ENCODE results near the gene OCSTAMP. TPM values are rescaled to one million over a fixed set of nuclear protein-coding genes. Genes with fewer than 3 reads are reported as not detected.

The OCSTAMP gene
- total RNA-seq, 1 donor from 2014 or later, result not detected

GRCh38 chr20:46555370-46555956 is 5.0 kb upstream of the OCSTAMP start:
- H3K36me3 Mint-ChIP-seq (ENCODE audit: unreplicated experiment), result no peaks in the 10 kb centered on the region
- H3K4me1 Mint-ChIP-seq (ENCODE audit: low read depth, unreplicated experiment), result peaks cover 11% of the 10 kb centered on the region
- no peak for DNase-seq
- H3K9me3 Mint-ChIP-seq (ENCODE audit: unreplicated experiment), result no peaks in the 10 kb centered on the region
- no peak for TF ChIP-seq CTCF (IDR thresholded peaks at IDR 0.05; ENCODE audit: partially characterized antibody, unreplicated experiment)
- no peak overlapping the region for H3K27ac Mint-ChIP-seq (ENCODE audit: unreplicated experiment)
- peaks cover 2% of the 10 kb centered on the region for H3K27me3 Mint-ChIP-seq (ENCODE audit: unreplicated experiment)
- H3K4me3 Mint-ChIP-seq (ENCODE audit: unreplicated experiment), result no peak overlapping the region

GRCh38 chr20:46554828-46555227 is 4.4 kb upstream of the OCSTAMP start:
- H3K27me3 Mint-ChIP-seq (ENCODE audit: unreplicated experiment), result peaks cover 2% of the 10 kb centered on the region
- TF ChIP-seq CTCF (IDR thresholded peaks at IDR 0.05; ENCODE audit: partially characterized antibody, unreplicated experiment), result no peak
- H3K9me3 Mint-ChIP-seq (ENCODE audit: unreplicated experiment), result no peaks in the 10 kb centered on the region
- H3K36me3 Mint-ChIP-seq (ENCODE audit: unreplicated experiment), result no peaks in the 10 kb centered on the region
- H3K4me1 Mint-ChIP-seq (ENCODE audit: low read depth, unreplicated experiment), result peaks cover 9% of the 10 kb centered on the region
- no peak overlapping the region for H3K27ac Mint-ChIP-seq (ENCODE audit: unreplicated experiment)
- no peak for DNase-seq
- H3K4me3 Mint-ChIP-seq (ENCODE audit: unreplicated experiment), result no peak overlapping the region

GRCh38 chr20:46553926-46554325 is 3.5 kb upstream of the OCSTAMP start:
- H3K36me3 Mint-ChIP-seq (ENCODE audit: unreplicated experiment), result no peaks in the 10 kb centered on the region
- DNase-seq, result no peak
- peaks cover 7% of the 10 kb centered on the region for H3K4me1 Mint-ChIP-seq (ENCODE audit: low read depth, unreplicated experiment)
- H3K4me3 Mint-ChIP-seq (ENCODE audit: unreplicated experiment), result no peak overlapping the region
- H3K27me3 Mint-ChIP-seq (ENCODE audit: unreplicated experiment), result peaks cover 2% of the 10 kb centered on the region
- H3K9me3 Mint-ChIP-seq (ENCODE audit: unreplicated experiment), result no peaks in the 10 kb centered on the region
- no peak for TF ChIP-seq CTCF (IDR thresholded peaks at IDR 0.05; ENCODE audit: partially characterized antibody, unreplicated experiment)
- no peak overlapping the region for H3K27ac Mint-ChIP-seq (ENCODE audit: unreplicated experiment)

- Mint-ChIP-seq H3K27ac (ENCODE audit: unreplicated experiment) (no peak overlapping the region), H3K36me3 (ENCODE audit: unreplicated experiment) (no peaks in the 10 kb centered on the region), H3K27me3 (ENCODE audit: unreplicated experiment) (peaks cover 2% of the 10 kb centered on the region), H3K4me1 (ENCODE audit: low read depth, unreplicated experiment) (peaks cover 3% of the 10 kb centered on the region), H3K4me3 (ENCODE audit: unreplicated experiment) (no peak overlapping the region), H3K9me3 (ENCODE audit: unreplicated experiment) (no peaks in the 10 kb centered on the region)
- DNase-seq, result no peak
- TF ChIP-seq CTCF (IDR thresholded peaks at IDR 0.05; ENCODE audit: partially characterized antibody, unreplicated experiment), result no peak
These were observed 2.3 kb upstream of the OCSTAMP start for GRCh38 chr20:46552460-46553420.
